Dendritic cell treated with granulocyte-macrophage colony-stimulating factor and Interleukin-4, amounts not matched to agents 40 ng/mL and 50 ng/mL, for 4 days (primary cell): Measurements from ENCODE around the gene DAB1.

Experiments
- H3K27ac Mint-ChIP-seq: one replicate; pipeline ENCODE4 v1.8.0; 2022; ENCODE audit warnings: mild to moderate bottlenecking, mixed read lengths
- H3K27me3 Mint-ChIP-seq: one replicate; pipeline ENCODE4 v1.8.0; 2022; ENCODE audit warnings: mild to moderate bottlenecking, mixed read lengths
- H3K36me3 Mint-ChIP-seq: one replicate; pipeline ENCODE4 v1.8.0; 2022; ENCODE audit warnings: low read depth, mixed read lengths
- H3K4me1 Mint-ChIP-seq: one replicate; pipeline ENCODE4 v1.8.0; 2022; ENCODE audit warnings: low read depth, mixed read lengths
- H3K4me3 Mint-ChIP-seq: one replicate; pipeline ENCODE4 v1.8.0; 2022; ENCODE audit warnings: mild to moderate bottlenecking, moderate library complexity, mixed read lengths
- H3K9me3 Mint-ChIP-seq: one replicate; pipeline ENCODE4 v1.8.0; 2022; ENCODE audit warnings: mixed read lengths
- intact Hi-C: fragments of 100-400 bp; cut with micrococcal nuclease; formaldehyde crosslinking; loops from one replicate; pipeline ENCODE4 v1.15.0; 2022

DAB1 gene

GRCh38 chr1:57061369-57061768, 362.5 kb downstream of the DAB1 start:
- Mint-ChIP-seq H3K4me3 (no peak overlapping the region), H3K27me3 (no peaks in the 10 kb centered on the region), H3K9me3 (no peaks in the 10 kb centered on the region), H3K4me1 (no peaks in the 10 kb centered on the region), H3K27ac (no peak overlapping the region), H3K36me3 (no peaks in the 10 kb centered on the region)
- intact Hi-C loops = no loop called here

- no peaks in the 10 kb centered on the region for H3K36me3 Mint-ChIP-seq
- H3K9me3 Mint-ChIP-seq = peaks cover 2% of the 10 kb centered on the region
- no peaks in the 10 kb centered on the region for H3K27me3 Mint-ChIP-seq
- H3K4me3 Mint-ChIP-seq = no peak overlapping the region
- H3K27ac Mint-ChIP-seq = no peak overlapping the region
- intact Hi-C loops = no loop called here
- no peaks in the 10 kb centered on the region for H3K4me1 Mint-ChIP-seq
These were observed 363.4 kb downstream of the DAB1 start for GRCh38 chr1:57060451-57060850.

GRCh38 chr1:57058652-57059501, 365.0 kb downstream of the DAB1 start:
- Mint-ChIP-seq H3K9me3 (peaks cover 9% of the 10 kb centered on the region), H3K4me3 (no peak overlapping the region), H3K36me3 (no peaks in the 10 kb centered on the region), H3K4me1 (no peaks in the 10 kb centered on the region), H3K27ac (no peak overlapping the region), H3K27me3 (no peaks in the 10 kb centered on the region)
- intact Hi-C loops = no loop called here

- Mint-ChIP-seq H3K36me3 (no peaks in the 10 kb centered on the region), H3K27ac (no peak overlapping the region), H3K4me1 (no peaks in the 10 kb centered on the region), H3K27me3 (no peaks in the 10 kb centered on the region), H3K4me3 (no peak overlapping the region), H3K9me3 (no peaks in the 10 kb centered on the region)
- intact Hi-C loops = no loop called here
These were observed 375.0 kb downstream of the DAB1 start for GRCh38 chr1:57048856-57049255.

- intact Hi-C loops = no loop called here
- Mint-ChIP-seq H3K36me3 (no peaks in the 10 kb centered on the region), H3K27ac (no peak overlapping the region), H3K27me3 (no peaks in the 10 kb centered on the region), H3K4me3 (no peak overlapping the region), H3K4me1 (no peaks in the 10 kb centered on the region), H3K9me3 (no peaks in the 10 kb centered on the region)
These were observed 377.4 kb downstream of the DAB1 start for GRCh38 chr1:57046462-57046861.

- Mint-ChIP-seq H3K27me3 (no peaks in the 10 kb centered on the region), H3K27ac (no peak overlapping the region), H3K9me3 (no peaks in the 10 kb centered on the region), H3K36me3 (no peaks in the 10 kb centered on the region), H3K4me1 (no peaks in the 10 kb centered on the region), H3K4me3 (no peak overlapping the region)
- intact Hi-C loops = no loop called here
These were observed 382.0 kb downstream of the DAB1 start for GRCh38 chr1:57041901-57042300.

- Mint-ChIP-seq H3K27me3 (no peaks in the 10 kb centered on the region), H3K9me3 (no peaks in the 10 kb centered on the region), H3K4me1 (no peaks in the 10 kb centered on the region), H3K27ac (no peak overlapping the region), H3K36me3 (no peaks in the 10 kb centered on the region), H3K4me3 (no peak overlapping the region)
- intact Hi-C loops = no loop called here
These were observed 383.0 kb downstream of the DAB1 start for GRCh38 chr1:57040811-57041210.

- H3K36me3 Mint-ChIP-seq = no peaks in the 10 kb centered on the region
- intact Hi-C loops = no loop called here
- H3K4me3 Mint-ChIP-seq = no peak overlapping the region
- no peak overlapping the region for H3K27ac Mint-ChIP-seq
- no peaks in the 10 kb centered on the region for H3K27me3 Mint-ChIP-seq
- H3K9me3 Mint-ChIP-seq = no peaks in the 10 kb centered on the region
- H3K4me1 Mint-ChIP-seq = no peaks in the 10 kb centered on the region
These were observed 386.9 kb downstream of the DAB1 start for GRCh38 chr1:57036641-57037579.

GRCh38 chr1:57034713-57035112, 389.1 kb downstream of the DAB1 start:
- intact Hi-C loops = no loop called here
- Mint-ChIP-seq H3K36me3 (no peaks in the 10 kb centered on the region), H3K27me3 (no peaks in the 10 kb centered on the region), H3K4me1 (no peaks in the 10 kb centered on the region), H3K27ac (no peak overlapping the region), H3K9me3 (no peaks in the 10 kb centered on the region), H3K4me3 (no peak overlapping the region)

- H3K27ac Mint-ChIP-seq = no peak overlapping the region
- no peaks in the 10 kb centered on the region for H3K4me1 Mint-ChIP-seq
- H3K36me3 Mint-ChIP-seq = no peaks in the 10 kb centered on the region
- no peak overlapping the region for H3K4me3 Mint-ChIP-seq
- peaks cover 11% of the 10 kb centered on the region for H3K9me3 Mint-ChIP-seq
- H3K27me3 Mint-ChIP-seq = no peaks in the 10 kb centered on the region
- intact Hi-C loops = no loop called here
These were observed 390.4 kb downstream of the DAB1 start for GRCh38 chr1:57033222-57034001.

- H3K36me3 Mint-ChIP-seq = no peaks in the 10 kb centered on the region
- H3K4me1 Mint-ChIP-seq = no peaks in the 10 kb centered on the region
- no peak overlapping the region for H3K27ac Mint-ChIP-seq
- peaks cover 16% of the 10 kb centered on the region for H3K9me3 Mint-ChIP-seq
- H3K4me3 Mint-ChIP-seq = no peak overlapping the region
- intact Hi-C loops = no loop called here
- H3K27me3 Mint-ChIP-seq = no peaks in the 10 kb centered on the region
These were observed 397.1 kb downstream of the DAB1 start for GRCh38 chr1:57026624-57027354.

GRCh38 chr1:57024855-57025254, 399.0 kb downstream of the DAB1 start:
- Mint-ChIP-seq H3K36me3 (no peaks in the 10 kb centered on the region), H3K27ac (no peak overlapping the region), H3K27me3 (no peaks in the 10 kb centered on the region), H3K4me3 (no peak overlapping the region), H3K9me3 (peaks cover 16% of the 10 kb centered on the region), H3K4me1 (no peaks in the 10 kb centered on the region)
- intact Hi-C loops = no loop called here

GRCh38 chr1:57024428-57024827, 399.4 kb downstream of the DAB1 start:
- Mint-ChIP-seq H3K9me3 (peaks cover 15% of the 10 kb centered on the region), H3K4me1 (no peaks in the 10 kb centered on the region), H3K27ac (no peak overlapping the region), H3K36me3 (no peaks in the 10 kb centered on the region), H3K4me3 (no peak overlapping the region), H3K27me3 (no peaks in the 10 kb centered on the region)
- intact Hi-C loops = no loop called here
